Kidney capillary endothelial cell (primary cell): ENCODE data around the gene CHST3.
"Not testable (repeated sequence)": the region's sequence is repeated elsewhere in the genome, so short reads cannot be mapped to it uniquely, and the experiment has no call there.

Experiments used
- DNase-seq: peaks from one replicate; pipeline ENCODE4 v3.0.0-alpha.2; 2018; ENCODE audit warnings: low spot score

CHST3 gene

GRCh38 chr10:71950683-71951082 is 13.5 kb upstream of the CHST3 start:
- DNase-seq = no peak

GRCh38 chr10:71952745-71953144 is 11.4 kb upstream of the CHST3 start:
- DNase-seq = no peak

- DNase-seq = no peak
Observed at GRCh38 chr10:71957546-71958275, 6.5 kb upstream of the CHST3 start.

GRCh38 chr10:71959526-71959925 is 4.7 kb upstream of the CHST3 start:
- no peak for DNase-seq

- no peak for DNase-seq
Observed at GRCh38 chr10:71961831-71962230, 2.4 kb upstream of the CHST3 start.

GRCh38 chr10:71962901-71963300 is 1.3 kb upstream of the CHST3 start:
- DNase-seq = no peak

GRCh38 chr10:71963351-71964097 is 671 bp upstream of the CHST3 start:
- peak; percentile 51 for DNase-seq

- peak; percentile 87 for DNase-seq
Observed at GRCh38 chr10:71964743-71965515, 734 bp downstream of the CHST3 start.

GRCh38 chr10:71965623-71966022 is 1.4 kb downstream of the CHST3 start:
- DNase-seq = no peak

GRCh38 chr10:71966046-71967004 is 2.1 kb downstream of the CHST3 start:
- DNase-seq = peak; percentile 36

- DNase-seq = not testable (repeated sequence)
Observed at GRCh38 chr10:71967958-71968357, 3.8 kb downstream of the CHST3 start.

- no peak for DNase-seq
Observed at GRCh38 chr10:71968553-71969474, 4.6 kb downstream of the CHST3 start.

- DNase-seq = no peak
Observed at GRCh38 chr10:71969929-71970328, 5.7 kb downstream of the CHST3 start.

- no peak for DNase-seq
Observed at GRCh38 chr10:71970331-71970730, 6.1 kb downstream of the CHST3 start.

GRCh38 chr10:71970869-71971268 is 6.7 kb downstream of the CHST3 start:
- no peak for DNase-seq

- no peak for DNase-seq
Observed at GRCh38 chr10:71971311-71971731, 7.1 kb downstream of the CHST3 start.

- no peak for DNase-seq
Observed at GRCh38 chr10:71971769-71972555, 7.8 kb downstream of the CHST3 start.

- DNase-seq = no peak
Observed at GRCh38 chr10:71972746-71973695, 8.8 kb downstream of the CHST3 start.
